Loucy (cell line): ENCODE data around the gene TP53TG3B.
"Not testable (repeated sequence)": the region's sequence is repeated elsewhere in the genome, so short reads cannot be mapped to it uniquely, and the experiment has no call there.

Source experiments
- H2AFZ ChIP-seq: fragments of 200-600 bp; sonication (generic); 2 replicates; pipeline ENCODE4 v1.6.0; 2016; ENCODE audit warnings: antibody characterized with exemption, mild to moderate bottlenecking, low read length, moderate library complexity
- H3F3A ChIP-seq: fragments of 200-600 bp; 2 replicates; pipeline ENCODE4 v1.6.0; 2016; ENCODE audit warnings: antibody characterized with exemption, low read depth, mild to moderate bottlenecking
- H3K27me3 ChIP-seq: fragments of 200-600 bp; sonication (generic); 2 replicates; pipeline ENCODE4 v1.6.1; 2014; ENCODE audit warnings: low read length, mild to moderate bottlenecking; ENCODE audit not compliant: insufficient read depth, poor library complexity, severe bottlenecking
- H3K36me3 ChIP-seq: fragments of 200-600 bp; sonication (generic); 2 replicates; pipeline ENCODE4 v1.6.1; 2016; ENCODE audit warnings: low read length; ENCODE audit not compliant: insufficient read depth
- H3K4me1 ChIP-seq: fragments of 200-600 bp; sonication (generic); 2 replicates; pipeline ENCODE4 v1.5.1; 2014; ENCODE audit warnings: low read length, mild to moderate bottlenecking; ENCODE audit not compliant: insufficient read depth, poor library complexity, severe bottlenecking
- H3K4me2 ChIP-seq: fragments of 200-600 bp; sonication (generic); 2 replicates; pipeline ENCODE4 v1.6.0; 2014; ENCODE audit warnings: antibody characterized with exemption, low read length, low read depth, mild to moderate bottlenecking; ENCODE audit not compliant: poor library complexity, severe bottlenecking
- H3K4me3 ChIP-seq: fragments of 200-600 bp; sonication (generic); 2 replicates; pipeline ENCODE4 v1.5.1; 2014; ENCODE audit warnings: low read length, mild to moderate bottlenecking, mixed read lengths; ENCODE audit not compliant: poor library complexity, severe bottlenecking
- H3K79me2 ChIP-seq: fragments of 200-600 bp; sonication (generic); 2 replicates; pipeline ENCODE4 v1.6.1; 2014; ENCODE audit warnings: low read length; ENCODE audit not compliant: insufficient read depth
- H3K9ac ChIP-seq: fragments of 200-600 bp; sonication (generic); 2 replicates; pipeline ENCODE4 v1.6.0; 2014; ENCODE audit warnings: mild to moderate bottlenecking, low read depth, low read length, moderate library complexity; ENCODE audit not compliant: poor library complexity, severe bottlenecking
- H3K9me2 ChIP-seq: fragments of 200-600 bp; sonication (generic); replicated peaks from 2 replicates; pipeline ENCODE4 v1.6.1; 2016; ENCODE audit warnings: low read depth, low read length, mixed read lengths
- H3K9me3 ChIP-seq: fragments of 200-600 bp; sonication (generic); 2 replicates; pipeline ENCODE4 v1.6.1; 2014; ENCODE audit warnings: mild to moderate bottlenecking, antibody characterized with exemption, low read length, low read depth; ENCODE audit not compliant: insufficient read depth
- H4K20me1 ChIP-seq: fragments of 200-600 bp; sonication (generic); 2 replicates; pipeline ENCODE4 v1.6.0; 2014; ENCODE audit warnings: antibody characterized with exemption, low read length, mild to moderate bottlenecking; ENCODE audit not compliant: insufficient read depth, poor library complexity, severe bottlenecking

TP53TG3B gene, protein sequence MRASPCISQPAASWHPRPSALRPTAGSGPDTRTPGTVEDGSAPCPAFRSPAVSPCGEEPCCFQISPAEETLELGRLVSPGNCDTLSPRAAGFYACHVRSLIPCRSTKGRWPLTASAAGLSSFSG

DNA sequence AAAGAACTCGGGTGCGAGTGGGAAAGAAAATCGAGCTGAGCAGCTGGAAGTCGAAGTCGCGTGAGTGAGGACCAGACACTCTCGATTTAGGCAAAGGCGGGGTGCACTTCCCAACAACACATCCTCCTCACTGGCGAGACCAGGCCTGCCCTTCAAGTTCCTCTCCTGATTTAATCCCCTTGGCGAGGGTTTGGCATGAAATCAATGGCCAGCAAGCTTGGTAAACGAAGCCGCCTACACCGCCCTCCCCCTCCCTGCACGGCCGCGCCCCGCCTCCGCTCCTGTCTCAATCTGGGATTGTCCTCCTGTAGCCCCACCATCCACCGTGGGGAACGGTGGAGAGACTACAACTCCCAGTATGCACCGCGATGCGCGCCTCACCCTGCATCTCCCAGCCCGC lies at the start of gene TP53TG3B:
Gene TP53TG3B (plus strand): TSS at position 301 of the 400 bp plus-strand sequence. CDS start 68 bp downstream, at position 369.
- not testable (repeated sequence) for H3K4me3 ChIP-seq, H3K79me2 ChIP-seq

DNA sequence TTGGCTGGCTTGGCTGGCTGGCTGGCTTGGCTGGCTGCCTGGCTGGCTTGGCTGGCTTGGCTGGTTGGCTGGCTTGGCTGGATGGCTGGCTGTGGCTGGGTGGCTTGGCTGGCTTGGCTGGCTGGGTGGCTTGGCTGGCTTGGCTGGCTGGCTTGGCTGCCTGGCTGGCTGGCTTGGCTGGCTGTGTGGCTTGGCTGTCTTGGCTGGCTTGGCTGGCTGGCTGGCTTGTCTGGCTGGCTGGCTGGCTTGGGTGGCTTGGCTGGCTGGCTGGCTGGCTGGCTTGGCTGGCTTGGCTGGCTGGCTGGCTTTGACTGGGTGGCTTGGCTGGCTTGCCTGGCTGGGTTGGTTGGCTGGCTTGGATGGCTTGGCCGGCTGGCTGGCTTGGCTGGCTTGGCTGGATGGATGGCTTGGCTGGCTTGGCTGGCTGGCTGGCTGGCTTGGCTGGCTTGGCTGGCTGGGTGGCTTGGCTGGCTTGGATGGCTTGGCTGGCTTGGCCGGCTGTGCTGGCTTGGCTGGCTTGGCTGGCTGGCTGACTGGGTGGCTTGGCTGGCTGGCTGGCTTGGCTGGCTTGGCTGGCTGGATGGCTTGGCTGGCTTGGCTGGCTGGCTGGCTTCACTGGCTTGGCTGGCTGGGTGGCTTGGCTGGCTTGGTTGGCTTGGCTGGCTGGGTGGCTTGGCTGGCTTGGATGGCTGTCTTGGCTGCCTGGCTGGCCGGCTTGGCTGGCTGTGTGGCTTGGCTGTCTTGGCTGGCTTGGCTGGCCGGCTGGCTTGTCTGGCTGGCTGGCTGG lies 24.2 kb upstream of the TP53TG3B start:
- not testable (repeated sequence) for H3K27me3 ChIP-seq, H3K9me2 ChIP-seq, H3K36me3 ChIP-seq, H4K20me1 ChIP-seq, H3K9me3 ChIP-seq, H3F3A ChIP-seq, H3K79me2 ChIP-seq, H3K4me2 ChIP-seq, H3K4me3 ChIP-seq, H2AFZ ChIP-seq, H3K4me1 ChIP-seq, H3K9ac ChIP-seq

More for the DNA sequence above, at the start of gene TP53TG3B:
- H2AFZ ChIP-seq, H3K4me2 ChIP-seq, H3F3A ChIP-seq, H4K20me1 ChIP-seq, H3K9me3 ChIP-seq, H3K4me1 ChIP-seq, H3K36me3 ChIP-seq, H3K9ac ChIP-seq, H3K27me3 ChIP-seq, H3K9me2 ChIP-seq: not testable (repeated sequence)

DNA sequence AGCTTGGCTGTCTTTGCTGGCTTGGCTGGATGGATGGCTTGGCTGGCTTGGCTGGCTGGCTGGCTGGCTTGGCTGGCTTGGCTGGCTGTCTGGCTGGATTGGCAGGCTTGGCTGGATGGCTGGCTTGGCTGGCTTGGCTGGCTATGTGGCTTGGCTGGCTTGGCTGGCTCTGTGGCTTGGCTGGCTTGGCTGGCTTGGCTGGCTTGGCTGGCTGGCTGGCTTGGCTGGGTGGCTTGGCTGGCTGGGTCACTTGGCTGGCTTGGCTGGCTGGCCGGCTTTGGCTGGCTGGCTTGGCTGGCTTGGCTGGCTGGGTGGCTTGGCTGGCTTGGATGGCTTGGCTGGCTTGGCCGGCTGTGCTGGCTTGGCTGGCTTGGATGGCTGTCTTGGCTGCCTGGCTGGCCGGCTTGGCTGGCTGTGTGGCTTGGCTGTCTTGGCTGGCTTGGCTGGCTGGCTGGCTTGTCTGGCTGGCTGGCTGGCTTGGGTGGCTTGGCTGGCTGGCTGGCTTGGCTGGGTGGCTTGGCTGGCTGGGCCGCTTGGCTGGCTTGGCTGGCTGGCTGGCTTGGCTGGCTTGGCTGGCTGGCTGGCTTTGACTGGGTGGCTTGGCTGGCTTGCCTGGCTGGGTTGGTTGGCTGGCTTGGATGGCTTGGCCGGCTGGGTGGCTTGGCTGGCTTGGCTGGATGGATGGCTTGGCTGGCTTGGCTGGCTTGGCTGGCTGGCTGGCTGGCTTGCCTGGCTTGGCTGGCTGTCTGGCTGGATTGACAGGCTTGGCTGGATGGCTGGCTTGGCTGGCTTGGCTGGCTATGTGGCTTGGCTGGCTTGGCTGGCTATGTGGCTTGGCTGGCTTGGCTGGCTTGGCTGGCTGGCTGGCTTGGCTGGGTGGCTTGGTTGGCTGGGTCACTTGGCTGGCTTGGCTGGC lies 22.8 kb upstream of the TP53TG3B start:
- H3K9me2 ChIP-seq, H3K27me3 ChIP-seq, H3K36me3 ChIP-seq, H3K9ac ChIP-seq, H3K9me3 ChIP-seq, H3F3A ChIP-seq, H2AFZ ChIP-seq, H3K4me2 ChIP-seq, H3K4me1 ChIP-seq, H3K4me3 ChIP-seq, H4K20me1 ChIP-seq, H3K79me2 ChIP-seq: not testable (repeated sequence)

DNA sequence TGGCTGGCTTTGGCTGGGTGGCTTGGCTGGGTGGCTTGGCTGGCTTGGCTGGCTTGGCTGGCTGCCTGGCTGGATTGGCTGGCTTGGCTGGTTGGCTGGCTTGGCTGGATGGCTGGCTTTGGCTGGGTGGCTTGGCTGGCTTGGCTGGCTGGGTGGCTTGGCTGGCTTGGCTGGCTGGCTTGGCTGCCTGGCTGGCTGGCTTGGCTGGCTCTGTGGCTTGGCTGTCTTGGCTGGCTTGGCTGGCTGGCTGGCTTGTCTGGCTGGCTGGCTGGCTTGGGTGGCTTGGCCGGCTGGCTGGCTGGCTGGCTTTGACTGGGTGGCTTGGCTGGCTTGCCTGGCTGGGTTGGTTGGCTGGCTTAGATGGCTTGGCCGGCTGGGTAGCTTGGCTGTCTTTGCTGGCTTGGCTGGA lies 22.1 kb upstream of the TP53TG3B start:
- not testable (repeated sequence) for H3K79me2 ChIP-seq, H3K36me3 ChIP-seq, H3K4me3 ChIP-seq, H3K4me1 ChIP-seq, H3F3A ChIP-seq, H3K9ac ChIP-seq, H3K9me2 ChIP-seq, H4K20me1 ChIP-seq, H3K9me3 ChIP-seq, H3K4me2 ChIP-seq, H3K27me3 ChIP-seq, H2AFZ ChIP-seq

DNA sequence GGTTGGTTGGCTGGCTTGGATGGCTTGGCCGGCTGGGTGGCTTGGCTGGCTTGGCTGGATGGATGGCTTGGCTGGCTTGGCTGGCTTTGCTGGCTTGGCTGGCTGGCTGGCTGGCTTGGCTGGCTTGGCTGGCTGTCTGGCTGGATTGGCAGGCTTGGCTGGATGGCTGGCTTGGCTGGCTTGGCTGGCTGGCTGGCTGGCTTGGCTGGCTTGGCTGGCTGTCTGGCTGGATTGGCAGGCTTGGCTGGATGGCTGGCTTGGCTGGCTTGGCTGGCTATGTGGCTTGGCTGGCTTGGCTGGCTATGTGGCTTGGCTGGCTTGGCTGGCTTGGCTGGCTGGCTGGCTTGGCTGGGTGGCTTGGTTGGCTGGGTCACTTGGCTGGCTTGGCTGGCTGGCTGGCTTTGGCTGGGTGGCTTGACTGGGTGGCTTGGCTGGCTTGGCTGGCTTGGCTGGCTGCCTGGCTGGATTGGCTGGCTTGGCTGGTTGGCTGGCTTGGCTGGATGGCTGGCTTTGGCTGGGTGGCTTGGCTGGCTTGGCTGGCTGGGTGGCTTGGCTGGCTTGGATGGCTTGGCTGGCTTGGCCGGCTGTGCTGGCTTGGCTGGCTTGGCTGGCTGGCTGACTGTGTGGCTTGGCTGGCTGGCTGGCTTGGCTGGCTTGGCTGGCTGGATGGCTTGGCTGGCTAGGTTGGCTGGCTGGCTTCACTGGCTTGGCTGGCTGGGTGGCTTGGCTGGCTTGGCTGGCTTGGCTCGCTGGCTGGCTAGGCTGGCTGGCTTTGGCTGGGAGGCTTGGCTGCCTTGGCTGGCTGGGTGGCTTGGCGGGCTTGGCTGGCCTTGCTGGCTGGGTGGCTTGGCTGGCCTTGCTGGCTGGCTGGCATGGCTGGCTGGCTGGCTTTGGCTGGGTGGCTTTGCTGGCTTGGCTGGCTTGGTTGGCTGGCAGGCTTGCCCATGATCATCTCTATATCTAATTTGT lies 21.3 kb upstream of the TP53TG3B start:
- not testable (repeated sequence) for H2AFZ ChIP-seq, H3K9me2 ChIP-seq, H3K4me1 ChIP-seq, H3K79me2 ChIP-seq, H3K9ac ChIP-seq, H3K9me3 ChIP-seq, H4K20me1 ChIP-seq, H3K4me3 ChIP-seq, H3K27me3 ChIP-seq, H3K4me2 ChIP-seq, H3K36me3 ChIP-seq, H3F3A ChIP-seq
